Transverse colon (tissue), 4 donors: Measurements from ENCODE around the gene LAD1. TPM values are rescaled to one million over a fixed set of nuclear protein-coding genes. Genes with fewer than 3 reads are reported as not detected.

Experiments used
- DNase-seq: peaks from one replicate; pipeline ENCODE4 v3.0.0-alpha.2; 2019
- H3K27ac ChIP-seq, 4 donors: fragments of 200-600 bp; sonication (generic); 2 replicates each; pipeline ENCODE4 v1.5.1; 2016 to 2018; ENCODE audit warnings: inconsistent platforms in 4 of 4
- H3K27me3 ChIP-seq: fragments of 200-600 bp; sonication (generic); 2 replicates; pipeline ENCODE4 v1.5.1; 2017; ENCODE audit warnings: inconsistent platforms
- H3K36me3 ChIP-seq, 4 donors: fragments of 200-600 bp; sonication (generic); 2 replicates each; pipeline ENCODE4 v1.5.1; 2017 to 2019; ENCODE audit warnings: inconsistent platforms in 4 of 4
- H3K4me1 ChIP-seq, 4 donors: fragments of 200-600 bp; sonication (generic); 2 replicates each; pipeline ENCODE4 v1.5.1; 2017 to 2020; ENCODE audit warnings: inconsistent platforms in 4 of 4
- H3K4me3 ChIP-seq, 4 donors: fragments of 200-600 bp; sonication (generic); 1 replicate in 1 of 4; 2 replicates in 3 of 4; pipeline versions ENCODE4 v1.5.1 to v1.6.1; 2017 to 2019; ENCODE audit warnings: inconsistent platforms in 4 of 4
- H3K9me3 ChIP-seq, 2 donors: fragments of 200-600 bp; sonication (generic); 2 replicates each; pipeline ENCODE4 v1.5.1; 2017 to 2019; ENCODE audit warnings: inconsistent platforms in 2 of 2
- CTCF ChIP-seq, 5 experiments: fragments of 200-600 bp in 3 of 5; fragments of 450-650 bp in 2 of 5; sonication (generic) in 3 of 5; IDR thresholded peaks; 1 replicate in 2 of 5; 2 replicates in 3 of 5; pipeline ENCODE4 v1.5.1; 2016 to 2017; ENCODE audit warnings: antibody characterized with exemption in 5 of 5, inconsistent platforms in 3 of 5, mild to moderate bottlenecking in 2 of 5, moderate library complexity in 1 of 5
- EP300 ChIP-seq: sonication (generic); formaldehyde crosslinking; IDR thresholded peaks from one replicate; pipeline ENCODE4 v1.6.1; 2017; ENCODE audit warnings: antibody characterized with exemption, low read depth
- POLR2A ChIP-seq: fragments of 450-650 bp; IDR thresholded peaks from one replicate; pipeline ENCODE4 v1.6.1; 2016; ENCODE audit warnings: antibody characterized with exemption, mild to moderate bottlenecking, moderate library complexity
- POLR2AphosphoS5 ChIP-seq, 3 donors: sonication (generic); formaldehyde crosslinking; IDR thresholded peaks; one replicate each; pipeline ENCODE4 v1.6.1; 2016; ENCODE audit warnings: antibody characterized with exemption in 3 of 3
- WGBS, 2 donors: methylation state at CpG; one replicate each; pipeline ENCODE4 v1.1.5; 2018; ENCODE audit warnings: low coverage in 1 of 2; 5-methylcytosine and 5-hydroxymethylcytosine counted together
- in situ Hi-C, 4 donors: fragments of 200-750 bp; cut with MboI; loops; one replicate each; pipeline versions ENCODE4 v1.15.0 to v1.15.1; 2017; ENCODE audit warnings: low sequenced_read_pairs in 3 of 4, low pct_ligation_motif_present in 1 of 4, low pct_unique_long_range_greater_than_20kb in 1 of 4
- intact Hi-C: fragments of 100-400 bp; cut with DNase I; formaldehyde crosslinking; loops from one replicate; pipeline ENCODE4 v1.15.1; 2023; ENCODE audit warnings: low total_unique reads
- total RNA-seq, 4 donors: library from RNA; depleted of rRNA; stranded (reverse); fragments of >200 nt; gene quantifications; one replicate each; pipeline ENCODE4 v1.1.0, GENCODE V29; 2016

LAD1 gene
- total RNA-seq, 4 donors from 2014 or later: 142 to 215 (median 177) TPM

GRCh38 chr1:201357211-201357610 is 41.9 kb downstream of the LAD1 start:
- 83 to 91% methylated on average over 3 to 7 of the region's 8 CpGs for WGBS, 2 donors
- Histone ChIP-seq H3K27me3 (peaks cover 6% of the 10 kb centered on the region), H3K27ac (no peak overlapping the region), H3K36me3 (no peaks in the 10 kb centered on the region), H3K4me1 (no peaks in the 10 kb centered on the region), H3K4me3 (no peak overlapping the region), H3K9me3 (no peaks in the 10 kb centered on the region)
- in situ Hi-C loops (loop anchor here in 3 of 4 donors (10.0 to 25.0 kb wide), 2 partner anchors 92 to 95 kb away; no protein-coding TSS in a partner anchor), intact Hi-C loops (no loop called here)
- no peak for DNase-seq
- TF ChIP-seq POLR2AphosphoS5 (IDR thresholded peaks at IDR 0.05) (no peak), POLR2A (no peak), EP300 (no peak), CTCF (IDR thresholded peaks at IDR 0.05) (no peak)

- Histone ChIP-seq H3K36me3 (no peaks in the 10 kb centered on the region), H3K27ac (no peak overlapping the region), H3K4me1 (no peaks in the 10 kb centered on the region), H3K9me3 (no peaks in the 10 kb centered on the region), H3K27me3 (peaks cover 6% of the 10 kb centered on the region), H3K4me3 (no peak overlapping the region)
- DNase-seq: no peak
- in situ Hi-C loops: loop anchor here in 3 of 4 donors (10.0 to 25.0 kb wide), 2 partner anchors 92 to 94 kb away; no protein-coding TSS in a partner anchor
- 78% methylated on average over 11 of the region's 11 CpGs; no CpG with 5 or more reads in 1 of the 2 donors for WGBS, 2 donors
- TF ChIP-seq EP300 (no peak), POLR2A (no peak), POLR2AphosphoS5 (IDR thresholded peaks at IDR 0.05) (no peak), CTCF (IDR thresholded peaks at IDR 0.05) (no peak)
- intact Hi-C loops: no loop called here
These were observed 42.4 kb downstream of the LAD1 start for GRCh38 chr1:201356701-201357100.

GRCh38 chr1:201356236-201356635 is 42.9 kb downstream of the LAD1 start:
- H3K36me3 ChIP-seq: no peaks in the 10 kb centered on the region
- H3K4me3 ChIP-seq: no peak overlapping the region
- DNase-seq: no peak
- peaks cover 6% of the 10 kb centered on the region for H3K27me3 ChIP-seq
- in situ Hi-C loops: loop anchor here in 3 of 4 donors (10.0 to 25.0 kb wide), 2 partner anchors 91 to 94 kb away; no protein-coding TSS in a partner anchor
- WGBS, 2 donors: 94% methylated on average over 5 of the region's 5 CpGs; no CpG with 5 or more reads in 1 of the 2 donors
- no peaks in the 10 kb centered on the region for H3K9me3 ChIP-seq
- H3K27ac ChIP-seq: no peak overlapping the region
- H3K4me1 ChIP-seq: no peaks in the 10 kb centered on the region
- no peak for TF ChIP-seq POLR2AphosphoS5 (IDR thresholded peaks at IDR 0.05)
- intact Hi-C loops: no loop called here

GRCh38 chr1:201355471-201355870 is 43.7 kb downstream of the LAD1 start:
- no peak for TF ChIP-seq EP300
- TF ChIP-seq POLR2AphosphoS5 (IDR thresholded peaks at IDR 0.05): no peak
- TF ChIP-seq POLR2A: no peak
- TF ChIP-seq CTCF (IDR thresholded peaks at IDR 0.05): no peak

GRCh38 chr1:201354901-201355295 is 44.2 kb downstream of the LAD1 start:
- H3K4me3 ChIP-seq: no peak overlapping the region
- H3K4me1 ChIP-seq: no peaks in the 10 kb centered on the region
- peaks cover 6% of the 10 kb centered on the region for H3K27me3 ChIP-seq
- DNase-seq: no peak
- no peaks in the 10 kb centered on the region for H3K9me3 ChIP-seq
- no peak overlapping the region for H3K27ac ChIP-seq
- TF ChIP-seq EP300: no peak
- TF ChIP-seq CTCF (IDR thresholded peaks at IDR 0.05): no peak
- TF ChIP-seq POLR2AphosphoS5 (IDR thresholded peaks at IDR 0.05): no peak
- no peak for TF ChIP-seq POLR2A
- in situ Hi-C loops (loop anchor here in 3 of 4 donors (10.0 to 25.0 kb wide), 2 partner anchors 90 to 93 kb away; no protein-coding TSS in a partner anchor), intact Hi-C loops (no loop called here)
- no peaks in the 10 kb centered on the region for H3K36me3 ChIP-seq
- 77% methylated on average over 4 of the region's 4 CpGs; no CpG with 5 or more reads in 1 of the 2 donors for WGBS, 2 donors

More at GRCh38 chr1:201355471-201355870, 43.7 kb downstream of the LAD1 start:
- in situ Hi-C loops: loop anchor here in 3 of 4 donors (10.0 to 25.0 kb wide), 2 partner anchors 91 to 93 kb away; no protein-coding TSS in a partner anchor
- H3K27ac ChIP-seq: no peak overlapping the region
- H3K36me3 ChIP-seq: no peaks in the 10 kb centered on the region
- H3K4me3 ChIP-seq: no peak overlapping the region
- H3K4me1 ChIP-seq: no peaks in the 10 kb centered on the region
- peaks cover 6% of the 10 kb centered on the region for H3K27me3 ChIP-seq
- H3K9me3 ChIP-seq: no peaks in the 10 kb centered on the region
- 83 to 90% methylated on average over 6 to 7 of the region's 7 CpGs for WGBS, 2 donors
- intact Hi-C loops: no loop called here
- DNase-seq: no peak
